ENCODE measurements around the gene PLEKHH2.

DNA sequence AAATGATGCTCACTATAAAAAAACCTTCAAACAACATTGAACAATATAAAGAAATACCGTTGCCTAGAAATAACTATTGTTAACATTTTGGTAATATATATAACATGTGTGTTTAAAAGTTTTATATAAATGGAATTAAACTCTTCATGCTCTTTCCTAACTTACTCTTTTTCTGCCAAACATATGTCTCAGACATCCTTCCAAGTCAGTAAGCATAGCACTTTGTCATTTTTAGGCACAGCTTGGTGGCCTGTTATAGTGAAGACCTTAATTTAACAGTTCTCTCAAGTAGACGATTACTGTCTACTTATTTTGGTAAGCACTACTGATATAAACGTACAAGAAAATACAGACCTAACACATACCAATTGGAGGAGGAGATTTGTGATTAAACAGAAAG is 177.7 kb downstream of the PLEKHH2 start:
- TF ChIP-seq CTCF (IDR thresholded peaks at IDR 0.05) (no peak), POLR2A (IDR thresholded peaks at IDR 0.05) (no peak)

Data from body of pancreas (tissue), 4 donors.